HG03575 (cell line): ENCODE data around the gene SLC16A5.

Source experiments
- ATAC-seq: cut with Tn5 transposase; IDR thresholded peaks from one replicate; pipeline ENCODE4 v1.9.1; 2021; ENCODE audit not compliant: unreplicated experiment, insufficient number of reproducible peaks, low FRiP score; ENCODE audit errors: extremely low read depth

Gene SLC16A5

DNA sequence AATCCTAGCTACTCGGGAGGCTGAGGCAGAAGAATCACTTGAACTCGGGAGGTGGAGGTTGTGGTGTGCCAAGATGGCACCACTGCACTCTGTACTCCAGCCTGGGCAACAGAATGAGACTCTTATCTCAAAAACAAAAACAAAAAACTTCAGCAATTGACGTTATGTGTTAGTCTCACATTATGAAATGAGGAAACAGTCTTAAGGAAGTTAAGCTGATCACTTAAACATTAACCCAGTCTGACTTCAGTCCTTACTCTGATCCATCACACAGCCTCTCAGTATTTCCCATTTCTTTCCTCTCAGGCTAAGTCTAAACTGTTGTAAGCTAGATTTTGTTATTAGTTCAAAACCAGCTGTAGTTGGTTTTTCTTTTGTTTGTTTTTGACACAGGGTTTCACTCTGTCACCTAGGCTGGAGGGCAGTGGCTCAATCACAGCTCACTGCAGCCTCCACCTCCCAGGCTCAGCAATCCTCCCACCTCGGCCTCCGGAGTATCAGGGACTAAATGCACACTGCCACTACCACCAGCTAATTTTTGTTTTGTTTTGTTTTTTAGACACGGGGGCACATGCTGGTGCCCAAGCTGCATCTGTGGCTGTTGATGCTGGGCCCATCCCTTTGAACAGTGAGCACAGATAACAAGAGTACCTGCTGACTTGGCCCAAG, 60.3 kb downstream of the SLC16A5 start:
- no peak for ATAC-seq

DNA sequence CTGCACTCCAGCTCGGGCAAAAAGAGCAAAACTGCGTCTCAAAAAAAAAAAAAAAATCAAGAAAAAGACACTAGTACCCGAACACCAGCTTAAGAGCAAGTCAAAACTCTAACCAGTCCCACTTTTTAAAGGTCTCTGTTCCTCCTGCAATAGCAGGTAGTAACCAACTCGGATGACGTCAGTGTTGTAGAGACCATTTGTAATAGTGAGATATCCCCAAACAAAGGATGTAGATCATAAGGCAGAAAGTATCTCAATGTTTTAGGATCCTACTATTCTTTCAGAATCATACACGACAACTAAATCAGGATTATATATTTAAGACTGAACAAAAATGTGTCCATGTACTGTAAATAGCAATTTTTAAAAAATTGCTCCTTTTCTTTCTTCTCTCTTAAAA, 64.2 kb downstream of the SLC16A5 start:
- no peak for ATAC-seq

DNA sequence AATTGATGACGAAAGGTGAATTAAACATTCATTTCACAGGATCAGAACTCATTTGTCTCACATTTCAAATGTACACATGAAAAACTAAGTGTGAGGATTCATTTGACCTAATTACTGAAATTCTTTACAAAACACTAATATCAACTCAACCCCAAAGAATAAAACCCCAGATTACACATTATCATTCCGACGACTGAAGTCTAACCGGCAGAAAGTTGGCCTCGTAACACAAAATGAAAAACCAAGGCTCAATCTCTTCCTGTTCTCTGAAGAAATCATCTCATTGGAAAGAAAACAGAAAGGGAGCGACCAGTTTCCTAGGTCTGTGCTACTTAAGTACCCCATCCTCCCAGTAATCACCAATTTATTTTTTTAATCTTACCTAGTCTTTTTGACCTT, 64.8 kb downstream of the SLC16A5 start:
- ATAC-seq, result no peak

- no peak for ATAC-seq
Measured at GRCh38 chr17:75152922-75153779, 65.4 kb downstream of the SLC16A5 start.

DNA sequence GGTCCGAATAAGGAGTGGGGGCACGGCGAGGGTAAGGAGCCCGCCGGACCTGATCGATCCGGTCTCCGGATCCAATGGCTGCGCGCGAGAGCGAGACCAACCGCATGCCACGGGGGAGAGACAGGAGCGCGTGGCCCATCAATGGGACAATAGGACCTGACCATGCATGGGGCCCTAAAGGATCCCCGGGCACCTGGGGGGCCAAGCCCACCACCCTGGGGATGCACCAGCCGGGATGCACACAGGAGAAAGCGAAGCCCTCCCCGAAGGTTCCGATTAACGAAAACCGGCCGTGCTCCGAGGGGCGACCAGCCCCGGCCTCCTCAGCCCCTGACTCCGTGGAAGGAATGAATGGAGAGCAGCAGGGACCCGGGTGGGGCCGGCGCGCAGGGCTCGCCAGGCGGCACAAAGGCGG, 66.0 kb downstream of the SLC16A5 start:
- no peak for ATAC-seq

DNA sequence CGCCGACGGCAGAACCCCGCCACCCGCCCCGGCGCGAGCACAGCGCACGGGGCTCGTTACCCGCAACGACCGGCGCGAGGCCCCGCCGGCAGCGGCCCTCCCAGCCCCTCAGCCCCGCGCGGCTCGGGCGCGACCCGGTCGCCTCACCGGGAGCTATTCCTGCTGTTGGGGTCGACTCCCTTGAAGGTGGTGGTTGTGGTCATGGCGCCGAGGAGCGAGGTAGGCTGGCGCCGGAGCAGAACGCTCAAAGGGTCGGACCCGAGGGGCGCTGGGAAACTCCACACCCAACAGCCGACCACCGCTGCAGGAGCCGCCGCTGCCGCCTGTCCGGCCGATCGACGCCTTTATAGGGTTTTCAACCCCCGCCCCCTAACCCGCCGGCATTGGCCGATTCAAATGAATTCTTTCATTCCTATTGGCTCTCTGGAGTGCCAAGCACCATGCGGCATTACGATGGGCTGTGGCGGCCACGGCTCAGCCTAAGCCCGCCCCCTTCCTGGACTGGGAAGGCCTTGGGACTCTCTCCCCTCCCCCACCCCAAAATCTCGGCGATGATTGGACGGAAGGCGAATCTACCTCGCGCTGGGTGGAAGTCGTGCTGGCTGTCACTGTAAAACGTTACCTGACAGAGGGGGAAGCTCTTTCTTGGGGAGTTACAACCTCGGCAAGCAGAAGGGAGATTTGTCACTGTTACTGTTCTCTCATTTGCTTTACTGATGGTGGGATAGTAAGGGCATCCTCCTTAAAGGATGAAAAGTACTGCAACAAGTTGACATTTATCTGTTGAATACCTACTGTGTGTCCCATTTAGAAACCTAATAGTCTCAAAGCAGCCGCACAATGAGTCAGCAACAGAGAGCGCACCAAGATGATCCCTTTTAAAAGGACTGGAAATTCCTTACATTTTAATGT, 66.7 kb downstream of the SLC16A5 start, which contains the start of gene JPT1:
JPT1 (minus strand) TSS at position 318 of the 912 bp plus-strand sequence; CDS start at position 203, 115 bp downstream.
- ATAC-seq, result peak; percentile 61

DNA sequence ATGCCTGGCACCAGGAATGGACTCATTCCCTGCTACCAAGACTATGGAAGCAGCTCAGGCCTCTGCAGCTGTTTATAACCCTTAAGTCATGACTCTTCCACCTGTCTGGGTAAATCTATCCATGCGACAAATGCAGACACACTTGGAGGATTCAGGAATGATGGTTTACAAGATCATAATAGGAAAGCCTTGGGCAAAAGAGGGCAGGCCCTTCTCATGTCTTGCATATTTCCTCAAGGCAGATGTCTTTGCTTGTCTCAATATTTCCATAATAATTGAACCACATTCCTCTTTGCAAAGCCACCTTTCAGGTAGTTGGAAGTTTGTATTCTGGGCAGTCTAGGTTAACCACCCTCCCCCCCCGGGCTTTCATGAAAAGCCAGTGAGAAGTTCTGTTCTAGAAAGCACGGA, 67.4 kb downstream of the SLC16A5 start:
- ATAC-seq, result no peak
